ENCODE results near the gene MITD1.
A peak's percentile ranks its signal among the peaks of the same experiment; 100 is the strongest.
"Not testable (repeated sequence)": the region's sequence is repeated elsewhere in the genome, so short reads cannot be mapped to it uniquely, and the experiment has no call there.

MITD1 gene

GRCh38 chr2:99180755-99181623 is at the start of gene MITD1, which contains the start of gene MRPL30:
TSS of gene MITD1 (minus strand) at chr2:99181058. CDS start at chr2:99180981, 77 bp downstream.
TSS of gene MRPL30 (plus strand) at chr2:99181184. CDS start at chr2:99186204, 5,020 bp downstream.
- peak; percentile 97 for DNase-seq

DNA sequence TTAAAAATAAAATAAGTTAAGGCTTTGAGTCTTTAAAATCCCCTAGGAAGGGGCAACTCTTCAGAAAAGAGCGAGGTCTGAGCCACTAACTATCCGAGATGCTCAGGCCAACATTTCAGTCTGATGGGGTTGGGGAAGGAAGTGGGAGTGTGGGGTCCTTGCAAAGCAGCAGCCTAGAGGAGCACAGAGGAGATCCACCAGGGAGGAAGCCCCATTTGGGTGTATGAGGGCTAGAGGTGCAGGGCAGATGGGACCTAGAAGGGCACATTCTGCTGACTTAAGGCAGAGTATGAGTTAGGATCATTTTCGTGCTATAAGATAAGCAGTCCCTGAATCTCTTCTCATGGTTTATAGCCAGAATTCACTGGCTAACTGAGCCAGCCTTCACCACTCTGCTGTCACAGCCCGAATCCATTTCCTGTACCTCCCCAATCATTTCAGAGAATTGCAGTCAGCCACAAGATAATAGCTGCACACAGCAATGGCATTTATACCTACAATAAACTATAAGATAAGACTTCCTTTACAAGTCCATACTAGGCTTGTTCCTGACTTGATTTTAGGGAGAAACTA is 37.2 kb upstream of the MITD1 start:
- DNase-seq = no peak

DNA sequence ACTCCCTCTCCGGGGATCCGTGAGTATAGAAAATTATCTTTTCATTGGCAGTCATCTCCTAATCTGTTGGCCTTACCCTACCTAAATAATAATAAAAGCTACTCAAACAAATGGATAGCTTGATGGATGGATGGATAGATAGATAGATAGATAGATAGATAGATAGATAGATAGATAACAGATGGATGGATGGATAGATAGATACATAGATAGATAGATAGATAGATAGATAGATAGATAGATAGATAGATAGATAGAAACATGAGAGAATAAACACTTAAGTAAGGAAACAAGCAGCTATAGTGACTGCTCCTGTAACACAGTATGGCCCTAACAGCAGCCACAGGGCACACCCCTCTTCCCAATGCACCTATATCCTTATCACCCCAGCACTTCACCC is 35.2 kb upstream of the MITD1 start:
- no peak for DNase-seq

DNA sequence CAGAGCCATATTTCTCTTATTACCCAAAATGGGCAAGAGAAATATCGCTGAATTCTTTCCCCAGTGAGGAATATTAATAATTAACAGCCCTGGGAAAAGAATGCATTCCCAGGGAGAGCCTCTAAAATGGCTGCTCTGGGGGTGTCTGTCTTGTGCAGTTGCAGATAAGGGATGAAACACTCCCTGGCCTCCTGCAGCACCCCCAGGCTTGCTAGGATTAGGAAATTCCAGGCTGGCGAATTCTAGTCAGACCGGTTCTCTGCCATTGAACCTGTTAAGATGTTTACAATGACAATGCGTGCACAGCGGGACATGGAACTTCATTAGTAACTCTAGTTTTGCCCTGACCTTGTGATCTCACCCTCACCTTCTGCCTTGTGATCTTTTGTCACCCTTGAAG is 24.6 kb upstream of the MITD1 start:
- no peak for DNase-seq

DNA sequence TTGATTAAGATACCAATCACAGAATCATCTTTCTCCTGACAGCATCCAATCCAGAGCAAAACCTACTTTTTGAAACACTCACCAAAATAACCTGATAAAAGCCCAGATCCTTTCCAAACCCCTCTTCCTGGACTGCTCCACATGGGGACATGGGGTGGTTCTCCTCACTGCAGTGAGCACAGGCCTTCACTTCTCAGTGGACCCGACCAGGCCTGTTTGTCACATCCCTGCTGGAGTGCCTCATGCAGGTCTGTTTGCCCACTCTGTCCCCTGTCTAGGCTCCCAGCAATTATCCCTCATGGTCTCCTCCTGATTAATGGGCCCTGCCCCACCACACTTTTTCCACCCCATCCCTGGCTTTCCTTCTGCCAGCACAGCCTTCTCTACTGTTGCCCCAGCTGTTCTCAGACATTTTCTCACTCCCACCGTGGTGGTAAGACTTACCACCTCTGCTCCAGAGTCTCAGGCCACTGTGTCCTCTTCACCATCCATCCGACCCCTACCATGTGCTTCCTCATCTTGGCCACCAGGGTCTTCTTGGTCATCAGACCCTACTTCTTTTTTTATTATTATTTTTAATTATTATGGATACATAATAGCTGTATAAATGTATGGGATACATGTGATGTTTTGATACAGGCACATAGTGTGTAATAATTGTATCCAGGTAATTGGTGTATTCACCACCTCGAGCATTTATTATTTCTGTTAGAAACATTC is 21.3 kb upstream of the MITD1 start:
- no peak for DNase-seq

DNA sequence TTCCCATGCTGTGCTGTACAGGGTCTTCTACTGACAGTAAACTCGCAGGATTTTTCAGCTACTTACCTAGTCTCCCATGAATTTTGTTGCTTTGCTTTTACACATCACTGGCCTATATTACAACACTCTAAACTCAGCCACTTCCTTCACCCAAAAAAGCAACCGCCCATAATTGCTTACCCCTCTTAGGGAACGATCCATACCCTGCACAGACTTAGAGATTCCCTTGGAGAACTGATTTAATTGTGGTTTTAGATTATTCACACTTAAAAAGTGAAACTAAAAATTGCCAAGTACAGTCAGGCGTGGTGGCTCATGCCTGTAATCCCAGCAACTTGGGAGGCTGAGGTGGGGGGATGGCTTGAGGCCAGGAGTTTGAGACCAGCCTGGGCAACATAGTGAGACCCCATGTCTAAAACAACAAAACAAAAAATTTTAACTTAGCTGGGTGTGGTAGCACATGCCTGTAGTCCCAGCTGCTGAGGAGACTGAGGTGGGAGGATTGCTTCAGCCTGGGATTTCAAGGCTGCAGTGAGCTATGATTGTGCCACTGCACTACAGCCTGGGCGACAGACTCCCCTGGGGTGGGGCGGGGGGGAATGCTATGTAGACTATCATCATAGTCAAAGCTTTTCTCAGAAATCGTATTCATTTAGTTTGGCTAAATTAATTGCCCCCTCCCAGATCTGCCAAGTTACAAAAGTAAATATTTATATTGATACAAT is 19.4 kb upstream of the MITD1 start:
- DNase-seq = no peak

- DNase-seq = peak; percentile 83
Measured at GRCh38 chr2:99198103-99198841, 17.4 kb upstream of the MITD1 start.

DNA sequence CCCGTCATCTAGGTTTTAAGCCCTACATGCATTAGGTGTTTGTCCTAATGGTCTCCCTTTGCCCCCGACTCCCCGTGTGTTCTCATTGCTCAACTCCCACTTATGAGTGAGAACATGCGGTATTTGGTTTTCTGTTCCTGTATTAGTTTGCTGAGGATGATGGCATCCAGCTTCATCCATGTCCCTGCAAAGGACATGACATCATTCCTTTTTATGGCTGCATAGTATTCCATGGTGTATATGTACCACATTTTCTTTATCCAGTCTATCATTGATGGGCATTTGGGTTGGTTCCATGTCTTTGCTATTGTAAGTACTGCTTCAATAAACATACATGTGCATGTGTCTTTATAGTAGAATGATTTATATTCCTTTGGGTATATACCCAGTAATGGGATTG is 11.5 kb upstream of the MITD1 start:
- not testable (repeated sequence) for DNase-seq

DNA sequence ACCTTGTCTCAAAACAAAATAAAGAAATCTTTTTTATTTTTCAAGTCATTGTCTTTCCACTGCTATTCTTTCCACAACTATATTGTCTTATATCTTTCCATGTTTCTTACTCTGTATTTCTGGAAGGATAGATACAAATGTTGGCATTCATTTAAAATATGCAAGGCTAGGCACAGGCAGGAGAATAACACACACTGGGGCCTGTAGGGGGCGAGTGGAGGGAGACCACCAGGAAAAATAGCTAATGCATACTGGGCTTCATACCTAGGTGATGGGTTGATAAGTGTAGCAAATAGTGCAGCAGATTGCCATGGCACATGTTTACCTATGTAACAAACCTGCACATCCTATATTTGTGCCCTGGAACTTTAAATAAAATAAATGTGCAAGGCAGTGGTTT is 9.7 kb upstream of the MITD1 start:
- no peak for DNase-seq

DNA sequence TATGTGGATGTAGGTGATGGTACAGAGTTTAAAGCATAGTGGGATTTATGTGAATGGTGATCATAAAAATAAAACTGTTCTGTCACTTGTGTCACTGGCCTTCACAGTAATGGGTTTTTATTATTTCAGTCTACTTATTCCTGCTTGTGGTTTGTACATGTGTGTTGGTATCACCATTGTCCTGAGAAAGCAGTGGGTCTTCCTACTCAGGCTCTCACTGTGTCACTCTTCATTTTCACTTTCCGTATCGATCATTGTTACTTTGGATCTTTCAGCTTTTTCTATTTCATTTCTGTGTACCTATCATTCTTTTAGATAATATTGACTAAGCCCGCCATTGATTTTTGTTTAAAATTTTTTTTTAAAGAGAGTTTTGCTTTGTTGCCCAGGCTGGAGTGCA is 7.5 kb upstream of the MITD1 start:
- no peak for DNase-seq

GRCh38 chr2:99187011-99187410 is 6.2 kb upstream of the MITD1 start:
- no peak for DNase-seq

DNA sequence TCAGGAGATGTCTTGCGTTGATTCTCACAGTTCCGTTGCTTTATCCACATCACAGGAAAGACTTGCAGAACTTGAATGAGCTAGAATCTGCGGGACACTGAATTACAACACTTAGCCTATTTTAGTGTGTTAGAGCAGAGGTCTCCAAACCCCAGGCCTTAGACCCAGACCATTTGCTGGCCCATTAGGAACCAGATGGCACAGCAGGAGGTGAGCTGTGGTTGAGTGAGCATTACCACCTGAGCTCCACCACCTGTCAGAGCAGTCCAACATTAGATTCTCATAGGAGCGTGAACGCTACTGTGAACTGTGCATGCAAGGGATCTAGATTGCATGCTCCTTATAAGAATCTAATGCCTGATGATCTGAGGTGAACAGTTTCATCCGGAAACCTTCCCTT is 4.0 kb upstream of the MITD1 start:
- DNase-seq = no peak

GRCh38 chr2:99183025-99183424 is 2.2 kb upstream of the MITD1 start:
- no peak for DNase-seq

GRCh38 chr2:99181624-99182000 is 754 bp upstream of the MITD1 start:
- DNase-seq = no peak

DNA sequence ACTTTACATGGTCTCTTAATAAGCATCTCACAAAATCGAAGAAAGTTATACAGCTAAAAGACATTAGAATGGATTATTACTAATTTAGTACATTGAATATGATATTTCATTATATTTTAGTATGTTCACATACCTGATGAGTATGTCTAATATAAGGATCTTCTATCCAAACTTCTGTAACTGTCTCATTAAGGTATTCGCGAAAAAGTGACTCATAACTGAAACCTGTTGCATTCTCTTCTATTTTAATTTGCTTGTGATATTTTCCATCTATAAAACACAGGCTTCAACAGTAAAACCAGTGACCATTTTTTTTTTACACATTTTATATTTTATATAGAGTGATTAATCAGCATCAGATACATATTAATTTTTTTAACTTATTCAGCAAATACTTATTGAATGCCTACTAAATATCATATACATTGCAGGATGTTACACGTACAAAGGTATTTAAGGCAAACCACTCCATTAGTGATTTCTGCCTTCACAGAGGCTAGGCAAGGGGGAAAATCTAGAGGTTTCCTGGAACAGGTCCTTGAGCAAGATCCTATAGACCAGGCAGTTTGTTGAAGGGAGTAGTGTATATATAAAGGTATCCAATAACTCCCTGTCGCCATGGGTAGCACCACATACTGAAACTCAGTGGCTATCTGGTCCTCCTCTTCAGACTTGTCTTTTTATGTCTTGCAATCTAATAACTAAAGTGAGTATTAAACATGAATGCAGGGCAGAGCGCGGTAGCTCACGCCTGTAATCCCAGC is 9.3 kb downstream of the MITD1 start:
- DNase-seq = no peak

DNA sequence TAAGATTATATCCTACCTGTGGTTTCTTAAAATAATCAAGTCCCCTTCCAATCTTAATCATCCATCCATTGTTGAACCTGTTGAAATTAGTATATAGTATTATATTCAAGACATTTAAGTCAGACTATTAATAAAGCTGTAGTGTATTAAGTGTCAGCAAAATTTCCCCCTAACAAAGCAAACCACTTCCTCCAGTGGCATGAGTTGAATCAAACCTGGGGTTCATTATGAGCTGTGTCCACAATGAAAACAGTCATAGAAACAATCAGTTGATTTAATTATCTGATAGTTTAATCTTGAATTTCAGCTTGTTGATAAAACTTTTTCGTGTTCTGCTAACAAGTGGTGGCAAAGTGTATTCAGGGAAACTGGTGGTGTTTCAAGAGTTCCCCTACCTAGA is 11.3 kb downstream of the MITD1 start:
- no peak for DNase-seq

DNA sequence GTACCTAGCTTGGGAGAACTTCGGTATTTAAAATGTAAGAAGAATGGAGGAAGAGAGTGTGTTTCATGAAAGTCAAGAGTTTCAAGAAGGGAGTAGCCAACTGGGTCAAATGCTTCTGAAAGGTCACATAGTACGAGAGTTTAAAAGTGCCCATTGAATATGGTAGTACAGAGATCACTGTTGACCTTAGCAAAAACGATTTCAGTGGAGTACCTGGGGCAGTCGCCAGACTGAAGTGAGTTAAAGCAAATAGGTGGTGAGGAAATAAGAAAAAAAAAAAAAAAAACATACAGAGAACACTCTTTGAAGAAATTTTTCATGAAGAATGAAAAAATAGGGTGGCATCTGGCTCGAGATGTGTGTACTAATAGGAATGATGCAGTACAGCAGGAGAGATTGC is 14.6 kb downstream of the MITD1 start:
- DNase-seq = no peak

DNA sequence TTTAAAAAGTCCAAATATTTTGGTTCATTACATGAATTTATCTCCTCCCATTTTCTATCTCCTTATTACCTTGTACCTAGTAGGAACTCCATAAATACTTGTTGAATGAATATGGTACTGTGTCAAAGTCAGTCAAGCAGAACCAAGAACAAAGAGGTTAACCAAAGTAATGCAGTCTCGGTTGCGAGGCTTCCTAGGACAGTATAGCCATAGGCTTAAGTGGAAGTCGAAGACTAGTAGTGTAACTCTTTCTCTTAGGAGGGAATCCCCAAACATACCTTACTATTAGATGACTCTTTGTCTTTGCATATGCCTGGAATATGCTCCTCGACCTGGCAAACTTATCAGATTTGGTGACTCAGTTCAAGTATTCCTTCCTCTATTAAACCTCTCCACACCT is 21.3 kb downstream of the MITD1 start:
- no peak for DNase-seq

- DNase-seq = no peak
Measured at GRCh38 chr2:99158599-99158998, 22.3 kb downstream of the MITD1 start.

DNA sequence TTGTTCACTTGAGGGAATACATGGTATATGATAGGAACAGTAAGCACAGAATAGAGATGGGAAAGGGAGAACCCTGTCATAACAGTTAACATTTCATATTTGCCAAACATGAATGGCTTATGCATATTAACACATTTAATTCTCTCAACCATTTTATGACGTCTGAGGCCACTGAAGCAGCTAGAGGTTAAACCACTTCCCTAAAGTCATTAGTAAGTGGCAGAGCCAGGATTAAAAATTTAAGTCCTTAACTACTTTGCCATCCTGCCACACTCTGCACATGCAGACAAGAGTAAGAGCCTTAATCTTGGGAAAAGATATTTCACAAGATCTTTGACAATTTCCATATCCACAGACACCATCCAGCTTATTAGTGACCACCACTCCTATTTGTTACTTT is 24.0 kb downstream of the MITD1 start:
- no peak for DNase-seq

GRCh38 chr2:99154643-99155536 is 26.0 kb downstream of the MITD1 start, which contains the start of the genes LIPT1 and TSGA10:
TSS of gene LIPT1 (plus strand) at chr2:99154967. CDS start at chr2:99161958, 6,991 bp downstream.
TSS of gene TSGA10 (minus strand) at chr2:99154942. CDS start at chr2:99109439, 45,503 bp downstream.
- peak; percentile 93 for DNase-seq
